ENCODE measurements around the gene STXBP6. TPM values are rescaled to one million over a fixed set of nuclear protein-coding genes. Genes with fewer than 3 reads are reported as not detected.

STXBP6 gene
- total RNA-seq, 2 donors from 2014 or later = 0.49 TPM; not detected in 1

- ATAC-seq = no peak
- no peaks in the 10 kb centered on the region for H3K9me3 Mint-ChIP-seq
Observed at GRCh38 chr14:24853446-24853845, 196.5 kb downstream of the STXBP6 start.

GRCh38 chr14:24852312-24853060 lies 197.5 kb downstream of the STXBP6 start:
- ATAC-seq (no peak), DNase-seq (ENCODE audit: low spot score in 2 of 2) (no peak)
- Mint-ChIP-seq H3K9me3 (no peaks in the 10 kb centered on the region), H3K36me3 (no peaks in the 10 kb centered on the region), H3K27ac (no peak overlapping the region)

More at GRCh38 chr14:24853446-24853845, 196.5 kb downstream of the STXBP6 start:
- Mint-ChIP-seq H3K27ac (no peak overlapping the region), H3K36me3 (no peaks in the 10 kb centered on the region)
- no peak for DNase-seq (ENCODE audit: low spot score in 2 of 2)

- no peak overlapping the region for H3K27ac Mint-ChIP-seq
- no peak for ATAC-seq
- H3K9me3 Mint-ChIP-seq = no peaks in the 10 kb centered on the region
- H3K36me3 Mint-ChIP-seq = no peaks in the 10 kb centered on the region
- no peak for DNase-seq (ENCODE audit: low spot score in 2 of 2)
Observed at GRCh38 chr14:24851837-24852236, 198.1 kb downstream of the STXBP6 start.

- Mint-ChIP-seq H3K9me3 (no peaks in the 10 kb centered on the region), H3K27ac (no peak overlapping the region), H3K36me3 (no peaks in the 10 kb centered on the region)
- no peak for DNase-seq (ENCODE audit: low spot score in 2 of 2)
- ATAC-seq = no peak
Observed at GRCh38 chr14:24851406-24851805, 198.5 kb downstream of the STXBP6 start.

GRCh38 chr14:24850072-24850471 lies 199.9 kb downstream of the STXBP6 start:
- H3K36me3 Mint-ChIP-seq = no peaks in the 10 kb centered on the region
- no peaks in the 10 kb centered on the region for H3K9me3 Mint-ChIP-seq
- H3K27ac Mint-ChIP-seq = no peak overlapping the region
- no peak for DNase-seq (ENCODE audit: low spot score in 2 of 2)
- ATAC-seq = no peak

GRCh38 chr14:24849471-24849870 lies 200.5 kb downstream of the STXBP6 start:
- DNase-seq (ENCODE audit: low spot score in 2 of 2) (no peak), ATAC-seq (no peak)
- Mint-ChIP-seq H3K27ac (no peak overlapping the region), H3K36me3 (no peaks in the 10 kb centered on the region), H3K9me3 (no peaks in the 10 kb centered on the region)

GRCh38 chr14:24848102-24848790 lies 201.7 kb downstream of the STXBP6 start:
- H3K27ac Mint-ChIP-seq = no peak overlapping the region
- no peaks in the 10 kb centered on the region for H3K9me3 Mint-ChIP-seq
- ATAC-seq = no peak
- DNase-seq (ENCODE audit: low spot score in 2 of 2) = no peak
- no peaks in the 10 kb centered on the region for H3K36me3 Mint-ChIP-seq

GRCh38 chr14:24847568-24848095 lies 202.3 kb downstream of the STXBP6 start:
- H3K27ac Mint-ChIP-seq = no peak overlapping the region
- DNase-seq (ENCODE audit: low spot score in 2 of 2) = no peak
- no peak for ATAC-seq
- H3K36me3 Mint-ChIP-seq = no peaks in the 10 kb centered on the region
- H3K9me3 Mint-ChIP-seq = no peaks in the 10 kb centered on the region

GRCh38 chr14:24846261-24846660 lies 203.7 kb downstream of the STXBP6 start:
- Mint-ChIP-seq H3K36me3 (no peaks in the 10 kb centered on the region), H3K9me3 (no peaks in the 10 kb centered on the region), H3K27ac (no peak overlapping the region)
- no peak for DNase-seq (ENCODE audit: low spot score in 2 of 2)
- ATAC-seq = no peak

- H3K36me3 Mint-ChIP-seq = no peaks in the 10 kb centered on the region
Observed at GRCh38 chr14:24845851-24846250, 204.1 kb downstream of the STXBP6 start.

GRCh38 chr14:24844011-24844410 lies 205.9 kb downstream of the STXBP6 start:
- Mint-ChIP-seq H3K9me3 (no peaks in the 10 kb centered on the region), H3K27ac (no peak overlapping the region), H3K36me3 (no peaks in the 10 kb centered on the region)
- no peak for DNase-seq (ENCODE audit: low spot score in 2 of 2)
- no peak for ATAC-seq

More at GRCh38 chr14:24845851-24846250, 204.1 kb downstream of the STXBP6 start:
- DNase-seq (ENCODE audit: low spot score in 2 of 2) = no peak
- Mint-ChIP-seq H3K9me3 (no peaks in the 10 kb centered on the region), H3K27ac (no peak overlapping the region)
- no peak for ATAC-seq

- Mint-ChIP-seq H3K27ac (no peak overlapping the region), H3K36me3 (no peaks in the 10 kb centered on the region), H3K9me3 (no peaks in the 10 kb centered on the region)
- DNase-seq (ENCODE audit: low spot score in 2 of 2) (no peak), ATAC-seq (no peak)
Observed at GRCh38 chr14:24843494-24843893, 206.5 kb downstream of the STXBP6 start.

GRCh38 chr14:24840204-24840893 lies 209.6 kb downstream of the STXBP6 start:
- no peaks in the 10 kb centered on the region for H3K36me3 Mint-ChIP-seq
- H3K9me3 Mint-ChIP-seq = no peaks in the 10 kb centered on the region
- no peak for ATAC-seq
- H3K27ac Mint-ChIP-seq = no peak overlapping the region
- no peak for DNase-seq (ENCODE audit: low spot score in 2 of 2)

GRCh38 chr14:24839617-24840203 lies 210.2 kb downstream of the STXBP6 start:
- no peak for DNase-seq (ENCODE audit: low spot score in 2 of 2)
- H3K9me3 Mint-ChIP-seq = no peaks in the 10 kb centered on the region
- no peak overlapping the region for H3K27ac Mint-ChIP-seq
- no peaks in the 10 kb centered on the region for H3K36me3 Mint-ChIP-seq
- no peak for ATAC-seq

- H3K27ac Mint-ChIP-seq = no peak overlapping the region
- no peaks in the 10 kb centered on the region for H3K9me3 Mint-ChIP-seq
- ATAC-seq = no peak
- no peaks in the 10 kb centered on the region for H3K36me3 Mint-ChIP-seq
- no peak for DNase-seq (ENCODE audit: low spot score in 2 of 2)
Observed at GRCh38 chr14:24838945-24839616, 210.9 kb downstream of the STXBP6 start.

GRCh38 chr14:24837280-24838046 lies 212.5 kb downstream of the STXBP6 start:
- Mint-ChIP-seq H3K36me3 (no peaks in the 10 kb centered on the region), H3K9me3 (no peaks in the 10 kb centered on the region), H3K27ac (no peak overlapping the region)
- DNase-seq (ENCODE audit: low spot score in 2 of 2) (no peak), ATAC-seq (no peak)

Data from activated naive CD4-positive, alpha-beta T cell treated with anti-CD3 and anti-CD28 coated beads, Interleukin-2, amount 50 U/mL, for 72 hours (primary cell).